ENCODE data around the gene APP.

DNA sequence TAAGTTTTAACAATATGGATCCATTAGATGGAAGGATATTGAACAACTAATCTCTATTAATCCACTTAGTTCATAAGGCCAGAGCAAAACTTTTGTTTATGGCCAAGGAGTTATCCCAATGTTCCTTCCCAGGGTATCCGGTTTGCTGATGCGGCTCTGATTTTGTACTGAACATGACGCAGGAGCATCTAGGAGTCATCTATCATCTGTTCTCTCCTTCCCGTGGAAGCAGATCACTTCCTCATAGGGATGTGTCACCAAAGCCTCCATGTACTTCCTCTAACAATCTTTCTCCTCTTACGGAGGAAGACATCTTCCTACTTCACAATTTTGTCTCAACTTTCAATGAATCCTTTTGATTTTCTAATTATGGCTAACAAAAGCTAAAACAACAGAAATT, 206.6 kb downstream of the APP start:
- TF ChIP-seq POLR2A (IDR thresholded peaks at IDR 0.05), result no peak
- TF ChIP-seq EP300 (IDR thresholded peaks at IDR 0.05), result no peak
- TF ChIP-seq, protein P1, sequence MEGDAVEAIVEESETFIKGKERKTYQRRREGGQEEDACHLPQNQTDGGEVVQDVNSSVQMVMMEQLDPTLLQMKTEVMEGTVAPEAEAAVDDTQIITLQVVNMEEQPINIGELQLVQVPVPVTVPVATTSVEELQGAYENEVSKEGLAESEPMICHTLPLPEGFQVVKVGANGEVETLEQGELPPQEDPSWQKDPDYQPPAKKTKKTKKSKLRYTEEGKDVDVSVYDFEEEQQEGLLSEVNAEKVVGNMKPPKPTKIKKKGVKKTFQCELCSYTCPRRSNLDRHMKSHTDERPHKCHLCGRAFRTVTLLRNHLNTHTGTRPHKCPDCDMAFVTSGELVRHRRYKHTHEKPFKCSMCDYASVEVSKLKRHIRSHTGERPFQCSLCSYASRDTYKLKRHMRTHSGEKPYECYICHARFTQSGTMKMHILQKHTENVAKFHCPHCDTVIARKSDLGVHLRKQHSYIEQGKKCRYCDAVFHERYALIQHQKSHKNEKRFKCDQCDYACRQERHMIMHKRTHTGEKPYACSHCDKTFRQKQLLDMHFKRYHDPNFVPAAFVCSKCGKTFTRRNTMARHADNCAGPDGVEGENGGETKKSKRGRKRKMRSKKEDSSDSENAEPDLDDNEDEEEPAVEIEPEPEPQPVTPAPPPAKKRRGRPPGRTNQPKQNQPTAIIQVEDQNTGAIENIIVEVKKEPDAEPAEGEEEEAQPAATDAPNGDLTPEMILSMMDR (IDR thresholded peaks at IDR 0.05), result no peak
- TF ChIP-seq POLR2AphosphoS5 (IDR thresholded peaks at IDR 0.05), result no peak
